Stomach (tissue), 4 donors: Measurements from ENCODE around the gene STK17B.

Experiments used
- CTCF ChIP-seq, 7 experiments: fragments of 450-650 bp in 4 of 7; fragments of 200-600 bp in 3 of 7; sonication (generic) in 3 of 7; IDR thresholded peaks; one replicate each; pipeline ENCODE4 v1.5.1; 2016 to 2019; ENCODE audit warnings: antibody characterized with exemption in 7 of 7, control low read depth in 2 of 7, mild to moderate bottlenecking in 1 of 7
- EP300 ChIP-seq: sonication (generic); formaldehyde crosslinking; IDR thresholded peaks from one replicate; pipeline ENCODE4 v1.6.1; 2017; ENCODE audit warnings: antibody characterized with exemption
- POLR2A ChIP-seq, 4 donors: fragments of 450-650 bp; IDR thresholded peaks; one replicate each; pipeline ENCODE4 v1.6.1; 2016; ENCODE audit warnings: antibody characterized with exemption in 4 of 4, control low read depth in 2 of 4, mild to moderate bottlenecking in 1 of 4, moderate library complexity in 1 of 4

GRCh38 chr2:196169516-196169915, 1.9 kb downstream of the STK17B start:
- no peak for TF ChIP-seq CTCF (IDR thresholded peaks at IDR 0.05)
- no peak for TF ChIP-seq POLR2A (IDR thresholded peaks at IDR 0.05)
- no peak for TF ChIP-seq EP300
